CD4-positive, alpha-beta T cell (primary cell): ENCODE data around the gene PARL. TPM values are rescaled to one million over a fixed set of nuclear protein-coding genes. Genes with fewer than 3 reads are reported as not detected.

Experiments used
- ATAC-seq: fragments of 200-7000 bp; cut with Tn5 transposase; one replicate; pipeline ENCODE4 v1.10.0; 2022; ENCODE audit warnings: mild to moderate bottlenecking; ENCODE audit not compliant: poor library complexity
- CTCF ChIA-PET: fragments of 350-600 bp; sonication (Branson Sonifier 250); formaldehyde crosslinking; loops from one replicate; lab custom pipeline; 2021; ENCODE audit warnings: antibody characterized with exemption, inconsistent platforms; lab: Charles Lee
- POLR2A ChIA-PET: fragments of 350-600 bp; sonication (Branson Sonifier 250); formaldehyde crosslinking; loops from one replicate; lab custom pipeline; 2021; ENCODE audit warnings: antibody characterized with exemption, inconsistent platforms; lab: Charles Lee
- DNase-seq, 14 experiments: peaks; one replicate each; pipeline ENCODE4 v3.0.0-alpha.2; 2013 to 2020; ENCODE audit warnings: mixed read lengths in 2 of 14
- H3K27ac ChIP-seq, 2 donors: one replicate each; pipeline versions ENCODE4 v1.5.1 to v1.7.0; 2013; ENCODE audit warnings: low read length in 2 of 2, low read depth in 1 of 2, mild to moderate bottlenecking in 1 of 2
- H3K27me3 ChIP-seq, 2 experiments: 1 replicate in 1 of 2; 2 replicates in 1 of 2; pipeline versions ENCODE4 v1.6.1 to v1.7.0; 2013; ENCODE audit warnings: low read length in 2 of 2, control low read depth in 1 of 2, mild to moderate bottlenecking in 1 of 2, moderate library complexity in 1 of 2; ENCODE audit not compliant: insufficient read depth in 2 of 2, control insufficient read depth in 1 of 2
- H3K36me3 ChIP-seq: one replicate; pipeline ENCODE4 v1.6.1; 2013; ENCODE audit warnings: low read length, control low read depth; ENCODE audit not compliant: insufficient read depth
- H3K4me1 ChIP-seq: one replicate; pipeline ENCODE4 v1.6.1; 2013; ENCODE audit warnings: low read length, control low read depth; ENCODE audit not compliant: insufficient read depth
- H3K4me3 ChIP-seq: one replicate; pipeline ENCODE4 v1.5.1; 2013; ENCODE audit warnings: mild to moderate bottlenecking, low read length, moderate library complexity
- H3K9me3 ChIP-seq, 2 experiments: 1 replicate in 1 of 2; 2 replicates in 1 of 2; pipeline versions ENCODE4 v1.6.1 to v1.7.0; 2013; ENCODE audit warnings: low read length in 2 of 2, mild to moderate bottlenecking in 2 of 2, control low read depth in 1 of 2, moderate library complexity in 1 of 2; ENCODE audit not compliant: control insufficient read depth in 1 of 2, insufficient read depth in 1 of 2
- H3K27ac Mint-ChIP-seq: one replicate; pipeline ENCODE4 v1.8.0; 2020; ENCODE audit warnings: mixed read lengths
- H3K27me3 Mint-ChIP-seq: one replicate; pipeline ENCODE4 v1.8.0; 2021; ENCODE audit warnings: mixed read lengths
- H3K36me3 Mint-ChIP-seq: one replicate; pipeline ENCODE4 v1.8.0; 2021; ENCODE audit warnings: low read depth, mixed read lengths
- H3K4me1 Mint-ChIP-seq: one replicate; pipeline ENCODE4 v1.8.0; 2021; ENCODE audit warnings: low read depth, mixed read lengths
- H3K4me3 Mint-ChIP-seq: one replicate; pipeline ENCODE4 v1.8.0; 2020; ENCODE audit warnings: mild to moderate bottlenecking, mixed read lengths
- H3K9me3 Mint-ChIP-seq: one replicate; pipeline ENCODE4 v1.8.0; 2020; ENCODE audit warnings: mixed read lengths
- intact Hi-C, 2 experiments: fragments of 100-400 bp; cut with DNase I in 1 of 2; cut with micrococcal nuclease in 1 of 2; formaldehyde crosslinking; loops; one replicate each; pipeline versions ENCODE4 v1.15.1 to v1.9.0; 2023 to 2025; cut with DNase I, micrococcal nuclease
- total RNA-seq, 174 experiments: library from RNA in 2 of 174; stranded (reverse) in 2 of 174; gene quantifications; one replicate each; pipeline ENCODE4 v1.2.3 and lab custom pipeline; 2021 to 2026
- TF ChIP-seq, protein P1 (sequence below): fragments of 200-600 bp; IDR thresholded peaks from one replicate; pipeline ENCODE4 v1.8.0; 2022; ENCODE audit warnings: antibody characterized with exemption, mild to moderate bottlenecking

Gene PARL
- total RNA-seq, 2 experiments from 2014 or later, result 36.9 to 40.0 TPM

GRCh38 chr3:183824761-183825455 lies 59.8 kb downstream of the PARL start:
- peak overlapping the region; percentile 81 for H3K4me3 Mint-ChIP-seq
- H3K36me3 ChIP-seq, result peaks cover 5% of the 10 kb centered on the region
- intact Hi-C loops, result no loop called here
- peak; percentile 30 for ATAC-seq
- H3K4me1 ChIP-seq, result peaks cover 12% of the 10 kb centered on the region
- H3K4me3 ChIP-seq, result peak overlapping the region; percentile 51
- H3K9me3 Mint-ChIP-seq, result no peaks in the 10 kb centered on the region
- DNase-seq, result peak in 5 of 14 experiments; percentile 28 to 36 (median 29)
- peaks cover 0 to 2% of the 10 kb centered on the region in 2 experiments for H3K27me3 ChIP-seq
- ChIA-PET CTCF (interaction anchor here (1.5 to 2.9 kb wide), 2 partner anchors 60 to 61 kb away, joined by 3 to 10 read pairs; partner anchors contain the start of gene PARL), POLR2A (interaction anchor here (1.3 to 2.1 kb wide), 3 partner anchors 8 to 60 kb away, joined by 3 to 5 read pairs (median 5); partner anchors contain the start of gene PARL)
- H3K27me3 Mint-ChIP-seq, result no peaks in the 10 kb centered on the region
- H3K9me3 ChIP-seq, result no peaks in the 10 kb centered on the region
- peaks cover 21% of the 10 kb centered on the region for H3K36me3 Mint-ChIP-seq
- H3K27ac Mint-ChIP-seq, result no peak overlapping the region
- TF ChIP-seq, protein P1, sequence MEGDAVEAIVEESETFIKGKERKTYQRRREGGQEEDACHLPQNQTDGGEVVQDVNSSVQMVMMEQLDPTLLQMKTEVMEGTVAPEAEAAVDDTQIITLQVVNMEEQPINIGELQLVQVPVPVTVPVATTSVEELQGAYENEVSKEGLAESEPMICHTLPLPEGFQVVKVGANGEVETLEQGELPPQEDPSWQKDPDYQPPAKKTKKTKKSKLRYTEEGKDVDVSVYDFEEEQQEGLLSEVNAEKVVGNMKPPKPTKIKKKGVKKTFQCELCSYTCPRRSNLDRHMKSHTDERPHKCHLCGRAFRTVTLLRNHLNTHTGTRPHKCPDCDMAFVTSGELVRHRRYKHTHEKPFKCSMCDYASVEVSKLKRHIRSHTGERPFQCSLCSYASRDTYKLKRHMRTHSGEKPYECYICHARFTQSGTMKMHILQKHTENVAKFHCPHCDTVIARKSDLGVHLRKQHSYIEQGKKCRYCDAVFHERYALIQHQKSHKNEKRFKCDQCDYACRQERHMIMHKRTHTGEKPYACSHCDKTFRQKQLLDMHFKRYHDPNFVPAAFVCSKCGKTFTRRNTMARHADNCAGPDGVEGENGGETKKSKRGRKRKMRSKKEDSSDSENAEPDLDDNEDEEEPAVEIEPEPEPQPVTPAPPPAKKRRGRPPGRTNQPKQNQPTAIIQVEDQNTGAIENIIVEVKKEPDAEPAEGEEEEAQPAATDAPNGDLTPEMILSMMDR, result no peak
- peaks cover 20% of the 10 kb centered on the region for H3K4me1 Mint-ChIP-seq
- no peak overlapping the region for H3K27ac ChIP-seq

- TF ChIP-seq, protein P1, result no peak
- Histone ChIP-seq H3K27ac (no peak overlapping the region), H3K4me1 (peaks cover 12% of the 10 kb centered on the region), H3K4me3 (no peak overlapping the region), H3K36me3 (no peaks in the 10 kb centered on the region), H3K9me3 (no peaks in the 10 kb centered on the region), H3K27me3 (peaks cover 0 to 2% of the 10 kb centered on the region in 2 experiments)
- Mint-ChIP-seq H3K27me3 (no peaks in the 10 kb centered on the region), H3K9me3 (no peaks in the 10 kb centered on the region), H3K4me1 (peaks cover 20% of the 10 kb centered on the region), H3K36me3 (peaks cover 12% of the 10 kb centered on the region), H3K27ac (no peak overlapping the region), H3K4me3 (peak overlapping the region; percentile 81)
- CTCF ChIA-PET, result no interaction called here
- POLR2A ChIA-PET, result interaction anchor here (1.3 kb wide), 1 partner anchor 8 kb away, joined by 5 read pairs; no protein-coding TSS in a partner anchor
- intact Hi-C loops, result no loop called here
- no peak for ATAC-seq
- no peak for DNase-seq
Measured at GRCh38 chr3:183823963-183824362, 60.7 kb downstream of the PARL start.

GRCh38 chr3:183822631-183823030 lies 62.0 kb downstream of the PARL start:
- Mint-ChIP-seq H3K36me3 (peaks cover 4% of the 10 kb centered on the region), H3K9me3 (no peaks in the 10 kb centered on the region), H3K27me3 (no peaks in the 10 kb centered on the region), H3K4me3 (peak overlapping the region; percentile 48), H3K4me1 (peaks cover 20% of the 10 kb centered on the region), H3K27ac (no peak overlapping the region)
- ChIA-PET CTCF (no interaction called here), POLR2A (no interaction called here)
- Histone ChIP-seq H3K4me3 (no peak overlapping the region), H3K36me3 (no peaks in the 10 kb centered on the region), H3K9me3 (no peaks in the 10 kb centered on the region), H3K27me3 (peaks cover 0 to 2% of the 10 kb centered on the region in 2 experiments), H3K27ac (no peak overlapping the region), H3K4me1 (peaks cover 12% of the 10 kb centered on the region)
- ATAC-seq, result no peak
- DNase-seq, result no peak
- TF ChIP-seq, protein P1, result no peak
- intact Hi-C loops, result no loop called here
